ENCODE results near the gene IGSF5.

The IGSF5 gene

GRCh38 chr21:39754811-39755210, 9.8 kb downstream of the IGSF5 start:
- no peak for DNase-seq (ENCODE audit: extremely low spot score)
- POLR2A ChIA-PET: no interaction called here
- CTCF ChIA-PET: no interaction called here
- TF ChIP-seq CTCF (IDR thresholded peaks at IDR 0.05; ENCODE audit: control extremely low read depth, extremely low read depth, low read depth, missing control alignments): no peak

- POLR2A ChIA-PET: no interaction called here
- DNase-seq (ENCODE audit: extremely low spot score): no peak
- CTCF ChIA-PET: no interaction called here
- TF ChIP-seq CTCF (IDR thresholded peaks at IDR 0.05; ENCODE audit: control extremely low read depth, extremely low read depth, low read depth, missing control alignments): no peak
Observed at GRCh38 chr21:39756285-39756684, 11.3 kb downstream of the IGSF5 start.

- ChIA-PET POLR2A (no interaction called here), CTCF (no interaction called here)
- DNase-seq (ENCODE audit: extremely low spot score): no peak
- no peak for TF ChIP-seq CTCF (IDR thresholded peaks at IDR 0.05; ENCODE audit: control extremely low read depth, extremely low read depth, low read depth, missing control alignments)
Observed at GRCh38 chr21:39763272-39763970, 18.4 kb downstream of the IGSF5 start.

GRCh38 chr21:39774227-39774626, 29.2 kb downstream of the IGSF5 start:
- ChIA-PET POLR2A (no interaction called here), CTCF (no interaction called here)
- no peak for TF ChIP-seq CTCF (IDR thresholded peaks at IDR 0.05; ENCODE audit: control extremely low read depth, extremely low read depth, low read depth, missing control alignments)

GRCh38 chr21:39775816-39776215, 30.8 kb downstream of the IGSF5 start:
- CTCF ChIA-PET: no interaction called here
- no peak for DNase-seq (ENCODE audit: extremely low spot score)
- POLR2A ChIA-PET: no interaction called here
- no peak for TF ChIP-seq CTCF (IDR thresholded peaks at IDR 0.05; ENCODE audit: control extremely low read depth, extremely low read depth, low read depth, missing control alignments)

More at GRCh38 chr21:39774227-39774626, 29.2 kb downstream of the IGSF5 start:
- DNase-seq (ENCODE audit: extremely low spot score): no peak

GRCh38 chr21:39776589-39776988, 31.6 kb downstream of the IGSF5 start:
- POLR2A ChIA-PET: no interaction called here
- no peak for TF ChIP-seq CTCF (IDR thresholded peaks at IDR 0.05; ENCODE audit: control extremely low read depth, extremely low read depth, low read depth, missing control alignments)
- CTCF ChIA-PET: interaction anchor here (1.2 kb wide), 1 partner anchor 1012 kb away, joined by 3 read pairs; no protein-coding TSS in a partner anchor
- DNase-seq (ENCODE audit: extremely low spot score): no peak
